T-helper 22 cell (primary cell): ENCODE results near the gene IGSF23.
"Not testable (repeated sequence)": the region's sequence is repeated elsewhere in the genome, so short reads cannot be mapped to it uniquely, and the experiment has no call there.

Source experiments
- DNase-seq: peaks from one replicate; pipeline ENCODE4 v3.0.0-alpha.2; 2020; ENCODE audit warnings: low read depth

Gene IGSF23

GRCh38 chr19:44611812-44612295, 1.5 kb upstream of the IGSF23 start:
- no peak for DNase-seq

- DNase-seq: no peak
Measured at GRCh38 chr19:44614313-44614712, 950 bp downstream of the IGSF23 start.

DNA sequence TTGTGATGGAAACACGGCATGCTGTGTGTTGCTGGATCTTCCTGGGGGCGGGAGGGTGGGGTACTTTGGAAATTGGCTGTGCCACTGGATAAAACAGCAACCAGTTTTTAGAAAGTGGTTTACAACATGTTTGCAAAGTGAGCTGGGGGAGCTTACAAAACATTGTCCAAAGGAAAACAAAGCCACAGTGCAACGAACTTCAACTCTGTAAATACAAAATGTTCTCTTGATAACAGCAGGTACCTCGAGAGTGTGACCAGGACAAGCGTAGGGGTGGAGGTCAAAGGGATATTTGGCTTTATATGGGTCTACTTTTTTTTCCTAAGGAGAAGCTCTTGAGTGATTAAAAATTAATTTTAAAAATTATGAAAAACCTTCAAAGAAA, 2.5 kb downstream of the IGSF23 start:
- DNase-seq: no peak

- no peak for DNase-seq
Measured at GRCh38 chr19:44617110-44617880, 3.9 kb downstream of the IGSF23 start.

DNA sequence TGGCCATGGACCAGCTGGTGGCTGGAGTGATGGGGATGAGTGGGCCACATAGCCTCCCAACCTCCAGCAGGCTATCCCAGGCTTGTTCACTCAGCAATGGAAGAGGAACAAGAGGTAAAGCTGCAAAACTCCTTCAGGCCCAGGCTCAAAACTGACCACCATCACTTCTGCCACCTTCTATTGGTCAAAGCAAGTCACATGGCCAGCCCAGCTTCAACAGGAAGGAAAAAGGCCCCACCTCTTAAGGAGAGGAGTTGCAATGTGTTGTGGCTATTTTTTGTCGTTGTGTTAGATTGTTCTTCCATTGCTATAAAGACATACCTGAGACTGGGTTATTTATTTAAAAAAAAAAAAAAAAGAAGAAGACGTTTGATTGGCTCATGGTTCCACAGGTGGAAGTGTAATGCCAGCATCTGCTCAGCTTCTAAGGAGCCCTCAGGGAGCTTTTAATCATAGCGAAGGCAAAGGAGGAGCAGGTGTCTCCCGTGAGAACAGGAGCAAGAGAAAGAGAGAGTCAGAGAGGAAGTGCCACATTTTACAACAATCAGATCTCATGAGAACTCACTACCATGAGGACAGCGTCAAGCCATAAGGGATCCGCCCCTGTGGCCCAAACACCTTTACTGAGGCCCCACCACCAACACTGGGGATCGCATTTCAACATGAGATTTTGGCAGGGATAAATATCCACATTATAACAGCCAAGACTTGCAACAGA, 5.4 kb downstream of the IGSF23 start:
- DNase-seq: no peak

- DNase-seq: no peak
Measured at GRCh38 chr19:44620667-44621066, 7.3 kb downstream of the IGSF23 start.

DNA sequence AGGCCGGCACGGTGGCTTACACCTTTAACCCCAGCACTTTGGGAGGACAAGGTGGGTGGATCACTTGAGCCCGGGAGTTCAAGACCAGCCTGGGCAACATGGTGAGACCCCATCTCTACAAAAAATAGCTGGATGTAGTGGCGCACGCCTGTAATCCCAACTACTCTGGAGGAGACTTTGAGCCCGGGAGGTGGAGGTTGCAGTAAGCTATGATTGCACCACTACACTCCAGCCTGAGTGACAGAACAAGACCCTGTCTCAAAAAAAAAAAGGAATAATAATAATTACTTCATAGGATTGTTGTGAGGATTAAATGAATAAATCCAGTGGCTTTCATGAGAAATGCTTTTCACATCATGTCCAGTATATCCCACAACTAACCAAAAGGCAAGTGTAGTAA, 8.0 kb downstream of the IGSF23 start:
- no peak for DNase-seq

- DNase-seq: no peak
Measured at GRCh38 chr19:44623080-44623479, 9.7 kb downstream of the IGSF23 start.

GRCh38 chr19:44623626-44624025, 10.3 kb downstream of the IGSF23 start:
- no peak for DNase-seq

DNA sequence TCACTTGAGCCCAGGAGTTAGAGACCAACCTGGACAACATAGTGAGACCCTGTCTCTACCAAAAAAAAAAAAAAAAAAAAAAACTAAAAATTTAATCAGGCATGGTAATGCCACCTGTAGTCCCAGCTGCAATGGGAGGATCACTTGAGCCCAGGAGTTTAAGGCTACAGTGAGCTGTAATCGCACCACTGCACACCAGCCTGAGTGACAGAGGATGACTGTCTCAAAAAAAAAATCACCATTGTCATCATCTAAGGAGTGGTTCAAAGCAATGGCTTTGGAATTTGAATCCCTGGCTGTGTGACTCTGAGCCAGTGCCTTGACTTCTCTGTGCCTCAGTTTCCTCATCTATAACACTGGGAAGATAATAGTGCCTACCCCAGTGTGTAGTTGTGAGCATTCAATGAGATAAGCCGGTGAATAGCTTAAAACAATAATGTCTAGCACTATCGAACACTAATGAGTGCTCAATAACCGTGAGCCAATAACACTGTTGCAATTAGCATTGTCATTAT, 11.5 kb downstream of the IGSF23 start:
- no peak for DNase-seq

- not testable (repeated sequence) for DNase-seq
Measured at GRCh38 chr19:44625637-44626036, 12.3 kb downstream of the IGSF23 start.

DNA sequence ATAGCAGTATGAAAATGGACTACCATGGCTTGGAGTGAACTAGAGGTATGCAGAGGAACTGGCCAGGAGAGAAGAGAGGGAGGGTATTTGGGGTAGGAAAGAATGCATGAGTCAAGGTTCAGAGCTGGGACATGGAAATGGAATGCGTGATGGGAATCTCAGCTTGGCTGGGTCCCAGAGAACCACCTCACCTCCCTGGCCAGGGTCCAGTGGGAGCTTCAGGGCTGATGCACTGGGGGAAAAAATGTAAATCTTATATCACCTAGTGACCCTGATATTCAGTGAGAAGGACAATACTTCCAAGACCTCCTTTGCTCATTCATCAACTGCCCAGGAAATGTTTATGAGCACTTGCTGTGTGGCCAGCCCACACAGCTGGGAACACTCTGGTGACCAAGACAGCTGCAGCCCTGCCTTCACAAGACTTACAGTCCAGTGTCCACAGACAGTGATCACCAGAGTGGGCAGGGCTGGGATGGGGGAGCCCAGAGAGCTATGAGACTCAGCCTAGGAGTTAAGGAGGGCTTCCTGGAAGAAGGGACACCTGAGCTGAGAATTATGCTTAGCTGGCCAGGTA, 12.8 kb downstream of the IGSF23 start:
- no peak for DNase-seq

- no peak for DNase-seq
Measured at GRCh38 chr19:44627631-44628030, 14.3 kb downstream of the IGSF23 start.

DNA sequence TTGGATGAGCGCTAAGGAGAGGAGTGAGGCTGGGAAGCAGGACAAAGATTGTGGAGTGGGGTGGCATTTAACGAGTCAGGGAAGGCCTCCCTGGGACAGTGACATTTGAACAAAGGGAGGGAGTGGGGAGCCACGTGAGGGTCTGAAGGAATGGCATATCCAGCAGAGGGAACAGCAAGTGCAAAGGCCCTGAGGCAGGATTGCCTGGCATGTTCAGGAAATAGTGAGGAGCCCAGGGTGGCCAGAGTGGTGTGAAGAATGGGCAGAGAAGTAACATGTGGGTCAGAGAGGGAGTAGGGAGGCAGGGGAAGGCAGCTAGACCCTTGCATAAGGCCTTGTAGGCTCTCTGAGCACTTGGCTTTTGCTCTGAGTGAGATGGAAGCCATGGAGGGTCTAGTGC, 15.4 kb downstream of the IGSF23 start:
- no peak for DNase-seq

GRCh38 chr19:44631611-44632010, 18.2 kb downstream of the IGSF23 start:
- DNase-seq: not testable (repeated sequence)

- not testable (repeated sequence) for DNase-seq
Measured at GRCh38 chr19:44634058-44634457, 20.7 kb downstream of the IGSF23 start.

GRCh38 chr19:44634785-44635184, 21.4 kb downstream of the IGSF23 start:
- no peak for DNase-seq

GRCh38 chr19:44635581-44636438, 22.4 kb downstream of the IGSF23 start:
- DNase-seq: no peak

GRCh38 chr19:44636439-44637389, 23.4 kb downstream of the IGSF23 start:
- DNase-seq: no peak

DNA sequence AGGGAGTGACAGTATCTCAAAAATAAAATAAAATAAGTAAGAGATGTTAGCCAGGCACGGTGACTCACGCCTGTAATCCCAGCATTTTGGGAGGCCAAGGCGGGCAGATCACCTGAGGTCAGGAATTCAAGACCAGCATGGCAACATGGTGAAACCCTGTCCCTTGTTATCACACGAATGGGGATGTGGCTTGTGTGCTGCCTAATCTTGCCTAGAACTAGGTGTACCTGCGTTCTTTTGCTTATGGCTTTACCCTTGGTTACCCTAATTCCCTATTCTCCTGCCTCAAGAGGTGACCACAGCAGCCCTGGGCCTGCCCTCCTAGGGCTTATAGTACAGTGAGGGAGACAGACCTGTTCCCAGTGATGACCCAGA, 24.0 kb downstream of the IGSF23 start:
- no peak for DNase-seq

DNA sequence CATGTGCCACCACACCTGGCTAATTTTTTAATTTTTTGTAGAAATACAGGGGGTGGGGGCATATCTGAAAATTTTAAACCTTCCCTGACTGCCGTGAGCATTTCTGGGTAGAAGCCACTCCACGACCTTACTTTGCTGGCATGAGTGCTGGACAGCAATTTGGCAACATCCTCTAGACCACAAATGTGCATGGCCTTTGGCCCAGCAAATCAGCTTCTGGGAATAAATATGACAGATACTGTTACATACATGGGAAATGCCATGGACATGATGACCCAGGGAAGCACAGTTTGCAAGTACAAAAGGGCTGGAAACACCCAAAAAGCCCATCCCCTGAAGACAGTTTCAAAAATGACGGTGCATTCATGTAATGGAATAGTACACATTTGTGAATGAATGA, 27.2 kb downstream of the IGSF23 start:
- DNase-seq: no peak
